GM21526 (cell line): ENCODE results near the gene CR1.
"Not testable (repeated sequence)": the region's sequence is repeated elsewhere in the genome, so short reads cannot be mapped to it uniquely, and the experiment has no call there.

Source experiments
- ATAC-seq: cut with Tn5 transposase; IDR thresholded peaks from one replicate; pipeline ENCODE4 v1.9.1; 2021; ENCODE audit warnings: moderate library complexity; ENCODE audit not compliant: unreplicated experiment, low FRiP score

The CR1 gene

GRCh38 chr1:207638487-207639145, 142.7 kb downstream of the CR1 start:
- ATAC-seq, result not testable (repeated sequence)

DNA sequence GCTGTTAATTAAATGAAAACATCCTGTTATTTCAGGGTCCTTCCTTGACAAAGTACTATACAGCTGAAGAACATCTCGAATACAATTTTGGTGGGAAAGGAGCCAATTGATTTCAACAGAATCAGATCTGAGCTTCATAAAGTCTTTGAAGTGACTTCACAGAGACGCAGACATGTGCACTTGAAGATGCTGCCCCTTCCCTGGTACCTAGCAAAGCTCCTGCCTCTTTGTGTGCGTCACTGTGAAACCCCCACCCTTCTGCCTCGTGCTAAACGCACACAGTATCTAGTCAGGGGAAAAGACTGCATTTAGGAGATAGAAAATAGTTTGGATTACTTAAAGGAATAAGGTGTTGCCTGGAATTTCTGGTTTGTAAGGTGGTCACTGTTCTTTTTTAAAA, 143.4 kb downstream of the CR1 start:
- ATAC-seq, result not testable (repeated sequence)

- no peak for ATAC-seq
These were observed 148.4 kb downstream of the CR1 start for GRCh38 chr1:207644166-207644851.

GRCh38 chr1:207644852-207645634, 149.1 kb downstream of the CR1 start, which contains the start of gene CR1L:
Gene CR1L (plus strand): TSS chr1:207645133. CDS start chr1:207645234, 101 bp downstream.
- ATAC-seq, result no peak

DNA sequence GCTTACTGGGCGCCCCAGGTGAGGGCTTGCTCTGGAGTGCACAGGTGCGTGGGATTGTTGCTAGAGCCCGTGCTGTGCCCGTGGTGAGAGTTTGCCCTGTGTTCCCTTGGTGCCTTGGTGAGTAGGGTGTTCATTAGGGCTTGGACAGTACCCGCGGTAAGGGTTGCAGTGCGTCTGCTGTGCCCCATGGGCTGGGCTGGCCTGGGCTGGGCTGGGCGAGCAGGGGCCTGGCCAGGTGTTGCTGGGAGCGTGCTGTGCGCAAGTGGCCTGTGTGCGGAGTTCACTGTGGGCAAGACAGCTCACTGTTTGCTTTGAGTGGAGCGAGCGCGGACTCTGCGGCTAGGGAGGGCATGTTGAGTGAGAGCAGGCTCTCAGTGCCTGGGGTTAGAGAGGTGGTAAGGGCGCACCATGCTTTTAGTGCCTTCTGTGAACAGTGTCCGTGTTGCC, 149.7 kb downstream of the CR1 start:
- ATAC-seq, result no peak

DNA sequence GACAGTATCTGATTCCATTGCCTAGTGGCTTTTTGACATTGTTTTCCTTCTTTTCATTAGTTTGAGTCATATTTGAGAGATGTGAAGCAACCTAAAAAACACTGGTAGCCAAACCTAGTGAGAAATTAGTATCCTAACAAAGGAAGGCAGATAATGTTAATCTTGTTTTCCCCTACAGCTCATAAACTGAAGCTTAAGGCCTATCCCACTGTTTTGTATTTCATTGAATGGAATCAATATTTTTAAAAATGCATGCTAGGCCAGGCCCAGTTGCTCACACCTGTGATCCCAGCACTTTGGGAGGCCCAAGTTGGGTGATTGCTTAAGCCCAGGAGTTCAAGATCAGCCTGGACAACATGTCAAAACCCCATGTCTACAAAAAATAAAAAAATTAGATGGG, 150.2 kb downstream of the CR1 start:
- no peak for ATAC-seq

DNA sequence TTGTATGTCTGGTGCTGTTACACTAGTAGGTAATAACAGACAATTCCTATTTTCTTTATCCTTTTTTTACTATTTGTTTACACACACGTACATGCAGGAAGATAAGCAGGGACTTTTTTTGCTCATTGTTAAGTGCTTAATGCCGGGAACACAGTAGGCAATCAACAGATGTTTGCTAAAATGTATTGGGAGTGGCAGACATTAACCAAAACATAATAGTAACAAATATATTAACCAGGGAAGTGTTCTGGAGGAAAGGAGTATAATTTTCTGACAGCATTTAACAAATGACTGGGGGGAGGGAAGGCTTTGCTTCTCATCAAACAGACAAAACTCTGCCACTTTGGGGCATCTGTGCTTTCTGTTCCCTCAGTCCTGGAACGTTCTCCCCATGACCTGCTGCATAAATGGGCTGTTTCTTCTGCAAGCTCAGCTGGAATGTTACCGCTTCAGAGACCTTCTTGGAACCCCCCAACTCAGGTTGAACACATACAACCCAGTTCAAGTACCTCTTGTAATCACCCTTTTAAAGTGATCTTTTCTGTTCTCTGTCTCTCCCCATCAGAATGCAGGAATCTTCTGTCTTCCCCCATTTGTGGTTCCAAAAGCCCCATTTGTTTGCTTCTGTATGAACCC, 151.1 kb downstream of the CR1 start:
- no peak for ATAC-seq

- ATAC-seq, result no peak
These were observed 151.8 kb downstream of the CR1 start for GRCh38 chr1:207647671-207648333.

DNA sequence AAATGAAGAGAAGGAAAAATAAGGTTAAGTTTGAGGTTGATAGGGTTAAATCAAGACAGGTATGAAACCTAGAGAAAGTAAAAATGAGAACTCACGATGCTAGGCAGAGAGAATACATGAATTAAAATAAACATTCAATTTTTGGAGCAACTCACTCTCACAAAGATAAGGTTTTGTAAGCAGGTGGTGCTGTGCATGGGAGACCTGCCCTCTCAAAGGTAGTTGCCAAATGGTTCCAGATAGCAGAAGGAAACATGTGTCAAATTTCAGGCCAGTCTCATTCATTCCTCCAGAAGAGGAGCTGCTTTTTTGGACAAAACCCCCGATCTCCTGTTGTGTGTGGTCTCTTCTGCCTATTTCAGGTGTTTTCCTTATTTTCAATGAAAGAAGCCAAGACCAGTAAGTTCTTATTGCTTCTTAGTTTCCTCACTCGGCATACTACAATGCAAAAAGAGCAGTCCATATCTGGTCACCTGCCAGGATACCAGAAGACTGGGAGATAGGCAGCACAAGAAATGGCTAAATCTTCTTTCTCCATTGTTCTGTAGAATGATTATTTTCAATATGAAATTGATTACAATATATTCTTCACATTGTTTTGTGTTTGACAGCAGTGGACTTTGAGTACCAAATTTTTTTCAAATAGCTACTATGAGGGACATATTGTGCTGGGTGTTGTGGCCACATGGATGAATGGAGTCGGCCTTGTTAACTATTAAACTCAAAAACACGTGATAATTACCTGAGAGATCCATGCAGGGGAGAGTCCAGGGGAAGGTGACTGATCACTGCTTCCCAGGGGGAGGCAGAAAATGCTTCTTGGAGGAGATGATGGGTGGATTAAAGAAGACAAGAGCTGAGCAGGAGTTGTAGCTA, 152.6 kb downstream of the CR1 start:
- ATAC-seq, result no peak

DNA sequence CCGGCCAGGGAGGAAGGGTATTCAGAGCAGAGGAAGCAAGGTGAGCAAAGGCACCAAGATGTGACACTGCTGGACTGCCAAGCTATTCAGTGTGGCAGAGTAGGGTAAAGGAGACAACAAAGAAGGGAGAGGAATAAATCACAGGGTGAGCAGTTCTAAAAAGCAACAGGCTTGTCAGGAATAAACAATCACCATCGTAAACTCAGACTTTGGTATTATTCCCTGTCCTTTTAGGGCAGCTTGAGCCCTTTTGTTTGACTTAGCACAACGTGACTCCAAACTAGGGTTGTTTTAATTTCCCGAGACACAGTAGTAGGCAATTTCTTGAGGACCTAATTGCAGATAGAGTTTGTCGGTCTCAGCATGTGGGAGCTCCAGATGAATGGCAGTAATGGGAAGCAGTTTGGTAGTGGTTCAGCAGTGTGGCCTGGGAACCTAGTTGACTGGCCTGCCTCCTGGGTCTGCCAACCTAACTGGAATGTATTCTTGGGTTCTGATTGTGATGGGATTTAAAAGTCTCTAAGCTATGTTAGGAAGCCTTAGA, 153.3 kb downstream of the CR1 start:
- no peak for ATAC-seq

DNA sequence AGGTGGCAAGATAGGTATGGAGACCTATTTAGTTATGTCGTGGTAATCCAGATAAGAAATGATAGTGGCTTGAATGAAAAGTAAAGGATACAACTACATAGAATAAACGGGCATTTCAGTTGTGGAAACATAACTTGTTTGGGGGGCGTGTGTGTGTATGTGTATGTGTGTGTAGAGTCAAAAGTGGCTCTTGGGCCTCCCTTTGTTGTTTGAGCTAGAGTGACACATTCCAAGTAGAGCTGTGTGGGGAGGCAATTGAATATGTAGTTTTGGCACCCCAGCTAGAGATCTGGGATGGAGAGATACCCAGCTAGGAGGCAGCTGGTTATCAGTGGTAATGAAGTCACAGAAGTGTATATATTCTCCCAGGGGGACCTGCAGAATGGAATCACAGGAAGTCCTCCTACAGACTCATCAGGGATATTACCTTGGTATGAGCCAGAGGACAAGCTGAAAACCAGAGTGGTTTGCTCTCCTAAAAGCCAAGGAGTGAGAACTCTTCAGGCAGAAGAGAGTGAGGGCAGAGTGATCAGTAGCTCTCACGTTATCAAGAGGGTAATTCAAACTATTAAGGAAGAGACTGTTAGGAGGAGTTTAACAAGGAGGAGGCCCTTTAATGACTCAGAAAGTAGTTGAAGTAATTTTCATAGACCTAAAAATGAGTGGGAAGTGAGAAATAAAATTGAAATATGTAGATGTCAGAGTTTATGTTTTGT, 154.1 kb downstream of the CR1 start:
- no peak for ATAC-seq

DNA sequence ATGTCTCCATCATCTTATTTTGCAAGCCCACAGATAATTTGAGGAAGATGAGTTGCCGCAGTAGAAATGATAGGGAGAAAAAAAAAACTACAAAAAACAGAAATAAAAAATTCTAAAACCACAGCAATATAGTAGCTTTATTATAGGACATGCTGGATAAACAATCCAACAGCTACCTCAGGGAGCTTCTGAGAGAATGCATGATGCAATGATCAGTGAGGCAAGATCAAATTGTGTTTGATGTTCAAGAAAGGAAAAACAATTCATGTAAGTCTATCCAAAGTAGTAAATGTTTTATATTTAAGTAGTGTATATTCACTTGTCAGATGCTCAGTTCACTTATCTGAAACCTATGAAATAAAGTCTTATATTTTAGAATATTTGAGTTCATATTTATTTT, 155.6 kb downstream of the CR1 start:
- ATAC-seq, result no peak

- ATAC-seq, result no peak
These were observed 158.4 kb downstream of the CR1 start for GRCh38 chr1:207654320-207654719.

GRCh38 chr1:207658408-207658807, 162.5 kb downstream of the CR1 start:
- ATAC-seq, result no peak

- ATAC-seq, result no peak
These were observed 163.0 kb downstream of the CR1 start for GRCh38 chr1:207658904-207659485.

GRCh38 chr1:207659545-207660153, 163.7 kb downstream of the CR1 start:
- no peak for ATAC-seq

- ATAC-seq, result not testable (repeated sequence)
These were observed 165.5 kb downstream of the CR1 start for GRCh38 chr1:207661420-207661819.

DNA sequence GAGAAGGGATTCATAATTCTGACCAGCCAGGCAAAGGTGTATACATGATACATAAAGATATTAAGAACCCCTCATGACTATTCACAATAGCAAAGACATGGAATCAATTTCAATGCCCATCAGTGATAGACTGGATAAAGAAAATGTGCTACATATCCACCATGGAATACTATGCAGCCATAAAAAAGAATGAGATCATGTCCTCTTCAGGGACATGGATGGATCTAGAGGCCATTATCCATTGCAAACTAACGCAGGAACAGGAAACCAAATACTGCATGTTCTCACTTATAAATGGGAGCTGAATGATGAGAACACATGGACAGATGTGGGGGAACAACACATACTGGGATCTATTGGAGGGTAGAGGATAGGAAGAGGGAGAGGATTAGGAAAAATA, 170.4 kb downstream of the CR1 start:
- no peak for ATAC-seq
